T-cell (primary cell): ENCODE results near the gene TMEM89. TPM values are rescaled to one million over a fixed set of nuclear protein-coding genes. Genes with fewer than 3 reads are reported as not detected.

ENCODE experiments used
- ATAC-seq, 4 experiments: fragments of 200-7000 bp in 3 of 4; fragments of 150-1000 bp in 1 of 4; cut with Tn5 transposase; replicated peaks in 1 of 4; 1 replicate in 3 of 4; 2 replicates in 1 of 4; pipeline ENCODE4 v1.10.0; 2021; ENCODE audit warnings: moderate library complexity in 3 of 4, mild to moderate bottlenecking in 2 of 4, moderate number of reproducible peaks in 1 of 4
- CTCF ChIA-PET, 2 donors: fragments of 300-600 bp; sonication (Branson Sonifier 250); formaldehyde crosslinking; loops; one replicate each; lab custom pipeline; 2022; ENCODE audit warnings: antibody characterized with exemption in 2 of 2; lab: Charles Lee
- POLR2A ChIA-PET, 2 donors: fragments of 300-600 bp; sonication (Branson Sonifier 250); formaldehyde crosslinking; loops; one replicate each; lab custom pipeline; 2022; ENCODE audit warnings: antibody characterized with exemption in 2 of 2; lab: Charles Lee
- DNase-seq, 35 experiments: peaks; one replicate each; pipeline versions ENCODE4 v3.0.0 to v3.0.0-alpha.2; 2013 to 2023
- H3K27ac ChIP-seq: one replicate; pipeline ENCODE4 v1.5.1; 2013; ENCODE audit warnings: low read length
- H3K27me3 ChIP-seq, 2 experiments: replicated peaks in 1 of 2; 1 replicate in 1 of 2; 2 replicates in 1 of 2; pipeline versions ENCODE4 v1.6.1 to v1.7.0; 2013; ENCODE audit warnings: low read length in 1 of 2, mixed read lengths in 1 of 2; ENCODE audit not compliant: control insufficient read depth in 2 of 2, insufficient read depth in 2 of 2; ENCODE audit errors: extremely low read depth in 1 of 2
- H3K36me3 ChIP-seq, 2 donors: 1 replicate in 1 of 2; 2 replicates in 1 of 2; pipeline versions ENCODE4 v1.6.1 to v1.7.0; 2013; ENCODE audit warnings: low read length in 1 of 2; ENCODE audit not compliant: control insufficient read depth in 2 of 2, insufficient read depth in 1 of 2; ENCODE audit errors: extremely low read depth in 1 of 2
- H3K4me1 ChIP-seq, 2 experiments: 1 replicate in 1 of 2; 2 replicates in 1 of 2; pipeline versions ENCODE4 v1.6.1 to v1.7.0; 2013; ENCODE audit warnings: low read length in 2 of 2, mixed read lengths in 1 of 2; ENCODE audit not compliant: insufficient read depth in 2 of 2, control insufficient read depth in 1 of 2; ENCODE audit errors: extremely low read depth in 1 of 2
- H3K4me3 ChIP-seq, 2 donors: 1 replicate in 1 of 2; 2 replicates in 1 of 2; pipeline versions ENCODE4 v1.5.1 to v1.7.0; 2013; ENCODE audit warnings: mild to moderate bottlenecking in 2 of 2, low read length in 1 of 2, moderate library complexity in 1 of 2; ENCODE audit not compliant: control insufficient read depth in 1 of 2; ENCODE audit errors: extremely low read depth in 1 of 2
- H3K9me3 ChIP-seq: 2 replicates; pipeline ENCODE4 v1.7.0; 2013
- H3K27ac Mint-ChIP-seq, 2 donors: one replicate each; pipeline ENCODE4 v1.8.0; 2020 to 2021; ENCODE audit warnings: mild to moderate bottlenecking in 2 of 2, mixed read lengths in 2 of 2
- H3K27me3 Mint-ChIP-seq, 2 donors: one replicate each; pipeline ENCODE4 v1.8.0; 2021 to 2022; ENCODE audit warnings: mixed read lengths in 2 of 2
- H3K36me3 Mint-ChIP-seq: one replicate; pipeline ENCODE4 v1.8.0; 2021; ENCODE audit warnings: mixed read lengths
- H3K4me1 Mint-ChIP-seq, 3 donors: one replicate each; pipeline ENCODE4 v1.8.0; 2020 to 2022; ENCODE audit warnings: mixed read lengths in 3 of 3, mild to moderate bottlenecking in 1 of 3
- H3K4me3 Mint-ChIP-seq, 3 donors: one replicate each; pipeline ENCODE4 v1.8.0; 2020 to 2022; ENCODE audit warnings: mild to moderate bottlenecking in 3 of 3, mixed read lengths in 3 of 3, moderate library complexity in 3 of 3
- H3K9me3 Mint-ChIP-seq, 3 donors: one replicate each; pipeline ENCODE4 v1.8.0; 2020 to 2022; ENCODE audit warnings: mixed read lengths in 3 of 3
- WGBS: methylation state at CpG from one replicate; pipeline ENCODE4 v1.1.5; 2013; ENCODE audit warnings: missing lambda C conversion rate; ENCODE audit not compliant: insufficient coverage; 5-methylcytosine and 5-hydroxymethylcytosine counted together
- total RNA-seq, 35 experiments: library from RNA in 6 of 35; stranded (reverse) in 6 of 35; fragments of 120-200 nt in 1 of 35; gene quantifications; one replicate each; pipeline versions ENCODE4 v1.2.1 to v1.2.4 and lab custom pipeline; 2013 to 2026

Gene TMEM89
- total RNA-seq, 5 donors from 2014 or later (not counting 1 experiment from before 2014, with no cell fraction given), result 0.39 TPM; not detected in 4

GRCh38 chr3:48609088-48610005 is 12.2 kb downstream of the TMEM89 start, which contains the start of gene UQCRC1:
UQCRC1 (minus strand) TSS chr3:48609646; CDS start chr3:48609620, 26 bp downstream.
- peak; percentile 99 to 100 (median 99) for ATAC-seq
- no peaks in the 10 kb centered on the region for H3K27me3 ChIP-seq
- Mint-ChIP-seq H3K27ac (peak within 1 kb of the TSS; percentile 95 to 96), H3K4me1 (peaks cover 13 to 19% (median 17%) of the 10 kb centered on the region in 3 donors), H3K36me3 (peaks cover 7% of the 10 kb centered on the region), H3K27me3 (no peaks in the 10 kb centered on the region), H3K9me3 (no peaks in the 10 kb centered on the region), H3K4me3 (peak within 1 kb of the TSS; percentile 98 to 99 (median 98))
- peaks cover 3 to 17% of the 10 kb centered on the region in 2 donors for H3K36me3 ChIP-seq
- WGBS, result under 1% methylated on average over 78 of the region's 86 CpGs
- H3K27ac ChIP-seq, result peak within 1 kb of the TSS; percentile 76
- H3K4me3 ChIP-seq, result peak within 1 kb of the TSS; percentile 95 to 97
- CTCF ChIA-PET, result interaction anchor here in 1 of 2 donors (1.0 kb wide), 1 partner anchor 209 kb away, joined by 3 read pairs; no protein-coding TSS in a partner anchor
- DNase-seq, result peak; percentile 82 to 96 (median 89)
- H3K9me3 ChIP-seq, result no peaks in the 10 kb centered on the region
- peaks cover 5 to 14% of the 10 kb centered on the region in 2 experiments for H3K4me1 ChIP-seq
- POLR2A ChIA-PET, result no interaction called here

- Histone ChIP-seq H3K36me3 (peaks cover 15 to 36% of the 10 kb centered on the region in 2 donors), H3K27me3 (no peaks in the 10 kb centered on the region), H3K9me3 (no peaks in the 10 kb centered on the region), H3K4me3 (no peak overlapping the region), H3K27ac (no peak overlapping the region), H3K4me1 (peaks cover 5 to 14% of the 10 kb centered on the region in 2 experiments)
- WGBS, result 94% methylated on average over 2 of the region's 5 CpGs
- H3K27ac Mint-ChIP-seq, result no peak overlapping the region
- no peak for DNase-seq
- peaks cover 13 to 19% (median 17%) of the 10 kb centered on the region in 3 donors for H3K4me1 Mint-ChIP-seq
- H3K27me3 Mint-ChIP-seq, result no peaks in the 10 kb centered on the region
- H3K4me3 Mint-ChIP-seq, result peak overlapping the region; percentile 9 to 99 (median 98)
- ChIA-PET POLR2A (no interaction called here), CTCF (no interaction called here)
- H3K36me3 Mint-ChIP-seq, result peaks cover 16% of the 10 kb centered on the region
- no peak for ATAC-seq
- H3K9me3 Mint-ChIP-seq, result no peaks in the 10 kb centered on the region
Measured at GRCh38 chr3:48607519-48607918, 14.1 kb downstream of the TMEM89 start.

GRCh38 chr3:48601622-48601994 is 20.0 kb downstream of the TMEM89 start:
- Histone ChIP-seq H3K27me3 (no peaks in the 10 kb centered on the region), H3K36me3 (peaks cover 33 to 82% of the 10 kb centered on the region in 2 donors), H3K4me1 (no peaks in the 10 kb centered on the region), H3K27ac (no peak overlapping the region), H3K4me3 (no peak overlapping the region), H3K9me3 (no peaks in the 10 kb centered on the region)
- Mint-ChIP-seq H3K9me3 (no peaks in the 10 kb centered on the region), H3K4me3 (no peak overlapping the region), H3K4me1 (peaks cover 0 to 2% (median under 1%) of the 10 kb centered on the region in 3 donors), H3K27ac (no peak overlapping the region), H3K36me3 (peaks cover 38% of the 10 kb centered on the region), H3K27me3 (no peaks in the 10 kb centered on the region)
- no peak for ATAC-seq
- no CpG with 5 or more reads among the region's 2 CpGs for WGBS
- ChIA-PET CTCF (no interaction called here), POLR2A (interaction anchor here in 1 of 2 donors (0.6 kb wide), 1 partner anchor 429 kb away, joined by 6 read pairs; no protein-coding TSS in a partner anchor)
- DNase-seq, result no peak

GRCh38 chr3:48600711-48601621 is 20.6 kb downstream of the TMEM89 start:
- ChIA-PET POLR2A (interaction anchor here in 1 of 2 donors (0.6 kb wide), 1 partner anchor 430 kb away, joined by 6 read pairs; no protein-coding TSS in a partner anchor), CTCF (no interaction called here)
- Mint-ChIP-seq H3K4me1 (peaks cover 0 to 4% (median 0%) of the 10 kb centered on the region in 3 donors), H3K27me3 (peaks cover 4% of the 10 kb centered on the region in 2 donors), H3K36me3 (peaks cover 38% of the 10 kb centered on the region), H3K27ac (no peak overlapping the region), H3K9me3 (no peaks in the 10 kb centered on the region), H3K4me3 (no peak overlapping the region)
- WGBS, result 98% methylated on average over 16 of the region's 19 CpGs
- Histone ChIP-seq H3K36me3 (peaks cover 33 to 81% of the 10 kb centered on the region in 2 donors), H3K4me3 (no peak overlapping the region), H3K4me1 (no peaks in the 10 kb centered on the region), H3K9me3 (no peaks in the 10 kb centered on the region), H3K27me3 (peaks cover 0 to 4% of the 10 kb centered on the region in 2 experiments), H3K27ac (no peak overlapping the region)
- ATAC-seq (no peak), DNase-seq (no peak)

GRCh38 chr3:48599509-48600285 is 21.9 kb downstream of the TMEM89 start:
- H3K4me3 Mint-ChIP-seq, result no peak overlapping the region
- H3K4me1 Mint-ChIP-seq, result peaks cover 0 to 3% (median under 1%) of the 10 kb centered on the region in 3 donors
- DNase-seq (no peak), ATAC-seq (no peak)
- POLR2A ChIA-PET, result no interaction called here
- no peaks in the 10 kb centered on the region for H3K9me3 Mint-ChIP-seq
- WGBS, result 97% methylated on average over 3 of the region's 12 CpGs
- H3K36me3 ChIP-seq, result peaks cover 30 to 68% of the 10 kb centered on the region in 2 donors
- H3K36me3 Mint-ChIP-seq, result peaks cover 37% of the 10 kb centered on the region
- peaks cover 0 to 16% of the 10 kb centered on the region in 2 experiments for H3K27me3 ChIP-seq
- H3K4me3 ChIP-seq, result no peak overlapping the region
- H3K4me1 ChIP-seq, result peaks cover 0 to 6% of the 10 kb centered on the region in 2 experiments
- no peak overlapping the region for H3K27ac ChIP-seq
- H3K9me3 ChIP-seq, result no peaks in the 10 kb centered on the region
- H3K27me3 Mint-ChIP-seq, result peaks cover 5 to 8% of the 10 kb centered on the region in 2 donors
- CTCF ChIA-PET, result no interaction called here
- H3K27ac Mint-ChIP-seq, result peak overlapping the region in 1 of 2 donors; percentile 58
